Inferior parietal cortex (tissue), 1 donor: Measurements from ENCODE around the gene SMAD5.

Experiments
- DNase-seq: peaks from one replicate; pipeline ENCODE4 v3.0.0-alpha.2; 2016; ENCODE audit errors: extremely low spot score

The SMAD5 gene

GRCh38 chr5:136132557-136133221 is at the start of gene SMAD5:
TSS of gene SMAD5 (plus strand) at chr5:136132845. CDS start at chr5:136153761, 20,916 bp downstream.
- peak; percentile 97 for DNase-seq

GRCh38 chr5:136084698-136085097 is 47.9 kb upstream of the SMAD5 start:
- peak; percentile 14 for DNase-seq

- DNase-seq = no peak
These were observed 45.7 kb upstream of the SMAD5 start for GRCh38 chr5:136086783-136087566.

GRCh38 chr5:136087961-136088871 is 44.4 kb upstream of the SMAD5 start:
- no peak for DNase-seq

- DNase-seq = no peak
These were observed 42.9 kb upstream of the SMAD5 start for GRCh38 chr5:136089791-136090190.

- DNase-seq = no peak
These were observed 42.3 kb upstream of the SMAD5 start for GRCh38 chr5:136090319-136090718.

GRCh38 chr5:136094189-136094912 is 38.3 kb upstream of the SMAD5 start:
- DNase-seq = no peak

- no peak for DNase-seq
These were observed 37.6 kb upstream of the SMAD5 start for GRCh38 chr5:136094913-136095641.

- no peak for DNase-seq
These were observed 34.5 kb upstream of the SMAD5 start for GRCh38 chr5:136098176-136098575.

GRCh38 chr5:136099870-136100269 is 32.8 kb upstream of the SMAD5 start:
- DNase-seq = no peak

- DNase-seq = no peak
These were observed 30.8 kb upstream of the SMAD5 start for GRCh38 chr5:136101884-136102283.

- DNase-seq = no peak
These were observed 29.5 kb upstream of the SMAD5 start for GRCh38 chr5:136103118-136103517.

- DNase-seq = no peak
These were observed 28.2 kb upstream of the SMAD5 start for GRCh38 chr5:136104306-136104965.

GRCh38 chr5:136106351-136107031 is 26.2 kb upstream of the SMAD5 start:
- DNase-seq = no peak

GRCh38 chr5:136108180-136108611 is 24.4 kb upstream of the SMAD5 start:
- no peak for DNase-seq

- DNase-seq = no peak
These were observed 23.9 kb upstream of the SMAD5 start for GRCh38 chr5:136108766-136109165.

- no peak for DNase-seq
These were observed 23.1 kb upstream of the SMAD5 start for GRCh38 chr5:136109453-136110135.

- no peak for DNase-seq
These were observed 19.0 kb upstream of the SMAD5 start for GRCh38 chr5:136113606-136114005.
